Measurements from ENCODE around the gene PRKAG3. TPM values are rescaled to one million over a fixed set of nuclear protein-coding genes. Genes with fewer than 3 reads are reported as not detected.

PRKAG3 gene
- total and polyA plus RNA-seq, 9 of the 15 experiments (the other 6 are each of a cell fraction or from before 2014, with no cell fraction given): not detected

DNA sequence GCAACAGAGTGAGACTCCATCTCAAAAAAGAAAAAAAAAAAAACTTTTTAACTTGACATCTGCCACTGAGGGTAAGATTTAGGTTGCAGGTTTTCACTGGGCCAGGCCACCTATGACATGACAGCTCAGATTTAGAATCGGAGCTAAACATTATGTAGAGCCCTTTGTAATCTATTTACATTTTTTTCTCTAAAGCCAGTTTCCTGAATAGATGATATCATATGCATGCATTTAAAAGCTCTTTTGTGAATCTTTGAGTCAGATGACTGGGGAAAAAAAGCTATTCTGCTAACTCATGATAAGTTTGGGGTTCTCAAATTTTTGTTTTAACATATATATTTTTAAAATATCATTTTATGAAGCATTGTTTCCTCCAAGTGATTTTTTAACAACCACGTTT is 21.3 kb downstream of the PRKAG3 start:
- no peaks in the 10 kb centered on the region for H3K9me3 ChIP-seq (replicated peaks; ENCODE audit: control insufficient read depth, insufficient read depth, low read depth, low read length)
- no peak for ATAC-seq
- DNase-seq (ENCODE audit: extremely low read depth in 1 of 4, low spot score in 3 of 4): no peak
- no peak overlapping the region for H2AFZ ChIP-seq (ENCODE audit: low read depth, low read length)
- BruUV-seq (replicated peaks): no TSS peak
- H4K20me1 ChIP-seq (replicated peaks; ENCODE audit: control insufficient read depth, insufficient read depth, low read length): no peaks in the 10 kb centered on the region
- H3K4me1 ChIP-seq (replicated peaks in 1 of 2; ENCODE audit: control insufficient read depth in 2 of 2, insufficient read depth in 2 of 2, low read length in 2 of 2): no peaks in the 10 kb centered on the region; a peak in 2 of 5 replicates
- H3K27me3 ChIP-seq (ENCODE audit: control insufficient read depth in 2 of 2, insufficient read depth in 2 of 2, low read length in 2 of 2): peaks cover 14 to 40% of the 10 kb centered on the region in 2 experiments; a peak in 4 of 5 replicates
- no peak overlapping the region for H3K4me3 ChIP-seq
- no peak overlapping the region for H3K9ac ChIP-seq (ENCODE audit: insufficient read depth in 1 of 2, low read depth in 2 of 2, low read length in 2 of 2)
- in situ Hi-C loops (cut with MboI) (no loop called here), intact Hi-C loops (cut with micrococcal nuclease) (no loop called here)
- CTCF ChIA-PET (ENCODE audit: low intra/inter-chr PET ratio): interaction anchor here (0.6 kb wide), 1 partner anchor 310 kb away, joined by 3 read pairs; no protein-coding TSS in a partner anchor
- WGBS (ENCODE audit: insufficient coverage, low coverage, missing lambda C conversion rate): 0% methylated on average over 2 of the region's 2 CpGs
- no peaks in the 10 kb centered on the region for H3K36me3 ChIP-seq (ENCODE audit: control insufficient read depth, insufficient read depth, low read length)
- no peaks in the 10 kb centered on the region for H3K9me1 ChIP-seq (ENCODE audit: control insufficient read depth, insufficient read depth, low read length)
- H3K27ac ChIP-seq (ENCODE audit: extremely low read depth, low read depth, low read length): no peak overlapping the region
- POLR2A ChIA-PET: interaction anchor here (0.5 to 0.7 kb wide), 2 partner anchors 74 to 1638 kb away, joined by 3 to 4 read pairs; no protein-coding TSS in a partner anchor
- H3K79me2 ChIP-seq (ENCODE audit: control insufficient read depth, insufficient read depth, low read length): no peaks in the 10 kb centered on the region
- no peak for FAIRE-seq
- TF ChIP-seq ZSCAN29 (IDR thresholded peaks at IDR 0.05) (no peak), ETV1 (tag; conservative IDR thresholded peaks at IDR 0.05; ENCODE audit: low read depth) (no peak), ZNF764 (CRISPR knock-in tag; IDR thresholded peaks at IDR 0.05; ENCODE audit: low read depth) (no peak), GATAD2A (IDR thresholded peaks at IDR 0.05) (no peak), SLC30A9 (CRISPR knock-in tag; IDR thresholded peaks at IDR 0.05) (no peak), ATF1 (CRISPR knock-in tag; IDR thresholded peaks at IDR 0.05) (no peak), ATF1 (tag; IDR thresholded peaks at IDR 0.05) (no peak), GATAD2B (IDR thresholded peaks at IDR 0.05; ENCODE audit: borderline replicate concordance) (no peak)
- TF ChIP-seq, protein P1, sequence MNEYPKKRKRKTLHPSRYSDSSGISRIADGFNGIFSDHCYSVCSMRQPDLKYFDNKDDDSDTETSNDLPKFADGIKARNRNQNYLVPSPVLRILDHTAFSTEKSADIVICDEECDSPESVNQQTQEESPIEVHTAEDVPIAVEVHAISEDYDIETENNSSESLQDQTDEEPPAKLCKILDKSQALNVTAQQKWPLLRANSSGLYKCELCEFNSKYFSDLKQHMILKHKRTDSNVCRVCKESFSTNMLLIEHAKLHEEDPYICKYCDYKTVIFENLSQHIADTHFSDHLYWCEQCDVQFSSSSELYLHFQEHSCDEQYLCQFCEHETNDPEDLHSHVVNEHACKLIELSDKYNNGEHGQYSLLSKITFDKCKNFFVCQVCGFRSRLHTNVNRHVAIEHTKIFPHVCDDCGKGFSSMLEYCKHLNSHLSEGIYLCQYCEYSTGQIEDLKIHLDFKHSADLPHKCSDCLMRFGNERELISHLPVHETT (CRISPR knock-in tag; conservative IDR thresholded peaks at IDR 0.05 in 1 of 2, IDR thresholded peaks at IDR 0.05 in 1 of 2): no peak
- H3K4me2 ChIP-seq (ENCODE audit: insufficient read depth, low read length): no peak overlapping the region

All from K562 (cell line).